Measurements from ENCODE around the gene ZBTB11. TPM values are rescaled to one million over a fixed set of nuclear protein-coding genes. Genes with fewer than 3 reads are reported as not detected.
"Not testable (repeated sequence)": the region's sequence is repeated elsewhere in the genome, so short reads cannot be mapped to it uniquely, and the experiment has no call there.

ZBTB11 gene
- total RNA-seq, 1 experiment from 2014 or later, result 15.8 TPM

DNA sequence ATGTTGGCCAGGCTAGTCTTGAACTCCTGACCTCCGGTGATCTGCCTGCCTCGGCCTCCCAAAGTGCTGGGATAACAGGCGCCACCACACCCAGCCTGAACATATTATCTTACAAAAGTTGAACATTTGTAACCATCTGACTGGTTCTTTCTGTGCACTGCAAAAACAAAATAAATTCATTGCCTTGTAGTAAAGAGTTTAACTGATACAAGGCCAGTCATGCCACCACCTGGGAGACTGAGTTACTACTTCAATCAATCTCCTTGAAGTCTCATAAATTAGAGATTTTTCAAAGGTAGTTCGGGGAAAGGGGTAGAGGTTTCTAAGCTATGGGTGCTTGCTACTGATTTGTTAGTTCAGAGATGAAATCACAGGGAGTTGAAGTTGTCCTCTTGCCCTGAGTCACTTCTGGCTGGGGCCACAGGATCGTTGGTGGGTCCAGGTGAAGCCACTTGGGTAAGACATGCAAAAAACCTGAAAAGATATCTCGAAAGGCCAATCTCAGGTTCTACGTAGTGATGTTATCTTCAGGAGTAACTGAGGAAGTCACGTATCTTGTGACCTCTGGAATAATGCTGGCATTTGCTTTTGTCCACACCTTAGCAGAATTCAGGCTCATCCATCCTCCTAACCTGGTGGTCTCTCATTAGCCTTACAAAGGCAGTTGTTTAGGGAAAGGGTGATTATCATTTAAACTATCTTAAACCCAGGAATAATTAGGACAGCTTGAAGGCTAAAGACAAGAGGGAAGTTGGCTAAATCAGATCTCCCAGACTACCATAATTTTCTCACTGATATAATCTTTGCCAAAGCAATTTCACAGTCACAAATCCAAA lies 33.7 kb downstream of the ZBTB11 start:
- no peak for DNase-seq (ENCODE audit: low spot score)

- DNase-seq (ENCODE audit: low spot score), result no peak
These were observed 34.5 kb downstream of the ZBTB11 start for GRCh38 chr3:101642441-101642840.

GRCh38 chr3:101641397-101642115 lies 35.4 kb downstream of the ZBTB11 start:
- DNase-seq (ENCODE audit: low spot score), result not testable (repeated sequence)

GRCh38 chr3:101640256-101640655 lies 36.7 kb downstream of the ZBTB11 start:
- DNase-seq (ENCODE audit: low spot score), result no peak

- DNase-seq (ENCODE audit: low spot score), result no peak
These were observed 37.5 kb downstream of the ZBTB11 start for GRCh38 chr3:101639280-101639963.

GRCh38 chr3:101638261-101638745 lies 38.6 kb downstream of the ZBTB11 start:
- DNase-seq (ENCODE audit: low spot score), result no peak

DNA sequence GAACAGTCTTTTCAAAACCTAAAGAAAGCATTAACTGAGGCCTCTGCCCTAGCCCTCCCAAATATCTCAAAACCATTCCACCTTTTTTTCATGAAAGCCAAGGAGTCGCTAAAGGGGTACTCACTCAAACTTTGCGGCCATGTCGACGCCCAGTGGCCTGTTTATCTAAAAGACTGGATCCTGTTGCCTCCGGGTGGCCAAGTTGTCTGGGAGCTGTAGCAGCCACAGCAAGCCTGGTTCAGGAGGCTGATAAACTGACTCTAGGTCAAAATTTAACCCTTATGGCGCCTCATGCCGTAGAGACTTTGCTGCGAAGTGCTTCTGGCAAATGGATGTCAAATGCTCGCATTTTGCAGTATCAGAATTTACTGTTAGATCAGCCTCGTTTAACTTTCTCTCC lies 39.5 kb downstream of the ZBTB11 start:
- no peak for DNase-seq (ENCODE audit: low spot score)

- peak; percentile 31 for DNase-seq (ENCODE audit: low spot score)
These were observed 40.8 kb downstream of the ZBTB11 start for GRCh38 chr3:101635954-101636798.

DNA sequence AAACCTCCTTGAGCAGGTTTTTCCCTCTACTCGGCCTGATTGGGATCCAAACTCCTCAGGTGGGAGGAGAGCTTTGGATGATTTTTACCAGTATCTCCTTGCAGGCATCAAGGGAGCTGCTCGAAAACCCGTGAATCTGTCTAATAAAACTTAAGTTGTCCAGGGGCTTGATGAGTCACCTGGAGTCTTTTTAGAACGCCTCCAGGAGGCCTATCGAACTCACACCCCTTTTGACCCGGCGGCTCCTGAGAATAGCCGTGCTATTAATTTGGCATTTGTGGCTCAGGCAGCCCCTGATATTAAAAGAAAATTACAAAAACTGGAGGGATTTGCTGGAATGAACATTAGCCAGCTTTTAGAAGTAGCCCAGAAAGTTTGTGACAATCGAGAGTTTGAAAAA lies 41.6 kb downstream of the ZBTB11 start:
- DNase-seq (ENCODE audit: low spot score), result no peak

- no peak for DNase-seq (ENCODE audit: low spot score)
These were observed 42.2 kb downstream of the ZBTB11 start for GRCh38 chr3:101634591-101635196.

GRCh38 chr3:101633186-101633585 lies 43.7 kb downstream of the ZBTB11 start:
- DNase-seq (ENCODE audit: low spot score), result no peak

DNA sequence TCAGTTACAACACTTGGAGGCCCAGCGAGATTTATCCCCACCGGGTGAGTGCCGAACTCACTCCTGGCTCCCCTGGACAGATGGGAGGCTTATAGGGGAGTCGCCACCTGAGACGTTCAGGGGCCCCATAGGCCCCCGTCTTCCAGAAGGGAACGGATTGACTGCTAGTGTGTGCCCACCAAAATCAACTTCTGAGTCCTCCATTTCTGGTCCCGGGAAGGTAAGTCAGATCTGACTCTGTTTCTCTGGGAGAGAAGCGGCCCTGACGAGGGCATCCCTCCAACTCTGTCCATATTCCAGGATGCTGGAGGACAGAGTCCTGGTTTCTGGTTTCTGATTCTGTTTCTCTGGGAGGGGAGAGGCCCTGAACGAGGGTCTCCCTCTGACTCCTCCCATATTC lies 44.3 kb downstream of the ZBTB11 start:
- DNase-seq (ENCODE audit: low spot score), result no peak

DNA sequence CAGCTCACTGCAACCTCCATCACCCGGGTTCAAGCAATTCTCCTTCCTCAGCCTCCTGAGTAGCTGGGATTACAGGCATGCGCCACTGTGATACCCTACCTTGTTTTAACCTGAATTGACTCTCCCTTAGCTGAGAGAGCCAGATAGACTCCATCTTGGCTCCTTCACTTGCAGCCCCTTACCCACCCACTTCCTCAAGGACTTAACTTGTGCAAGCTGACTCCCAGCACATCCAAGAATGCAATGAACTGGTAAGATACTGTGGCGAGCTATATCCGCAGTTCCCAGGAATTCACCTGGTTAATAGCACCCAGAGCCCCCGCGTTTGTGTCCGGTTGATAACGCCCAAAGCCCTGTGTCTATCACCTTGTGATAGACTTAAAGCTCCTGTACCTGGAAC lies 45.0 kb downstream of the ZBTB11 start:
- not testable (repeated sequence) for DNase-seq (ENCODE audit: low spot score)

- no peak for DNase-seq (ENCODE audit: low spot score)
These were observed 45.7 kb downstream of the ZBTB11 start for GRCh38 chr3:101631098-101631796.

GRCh38 chr3:101629219-101629618 lies 47.7 kb downstream of the ZBTB11 start:
- no peak for DNase-seq (ENCODE audit: low spot score)

DNA sequence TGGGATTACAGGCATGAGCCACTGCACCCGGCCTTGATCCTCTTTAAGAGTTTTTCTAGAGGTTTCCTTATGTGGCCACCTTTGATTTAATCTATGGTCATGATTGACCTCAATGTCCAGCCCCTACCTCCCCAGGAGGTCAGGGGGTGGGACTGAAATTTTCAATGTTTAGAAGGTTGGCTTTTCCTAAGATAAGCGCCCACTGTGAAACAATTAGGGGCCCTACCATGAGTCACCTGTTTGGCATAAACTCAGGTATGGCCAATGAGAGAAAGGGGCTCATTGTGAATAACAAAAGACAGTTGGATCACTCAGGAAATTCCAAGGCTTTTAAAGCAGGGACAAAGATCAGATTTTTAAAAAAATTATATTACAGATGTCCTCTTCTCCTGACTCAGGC lies 51.1 kb downstream of the ZBTB11 start:
- no peak for DNase-seq (ENCODE audit: low spot score)

DNA sequence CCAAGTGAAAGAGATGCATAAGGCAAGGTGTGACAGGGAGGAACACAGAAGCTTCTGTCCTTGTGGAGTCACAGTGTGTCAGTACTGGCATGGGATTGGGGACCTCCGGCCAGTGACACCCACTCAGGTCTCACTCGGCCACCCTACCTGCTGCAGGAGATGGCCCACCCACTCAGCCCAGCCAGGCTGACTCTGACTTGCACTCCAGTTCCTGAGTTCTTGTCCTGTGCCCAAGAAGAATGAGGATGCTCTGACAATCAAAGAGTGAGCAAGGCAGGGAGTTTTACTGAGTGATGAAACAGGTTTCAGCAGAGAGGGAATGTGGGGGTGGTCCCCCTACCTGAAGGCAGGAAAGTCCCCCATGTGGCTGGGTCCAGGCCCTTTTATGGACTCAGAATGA lies 52.1 kb downstream of the ZBTB11 start:
- DNase-seq (ENCODE audit: low spot score), result no peak

DNA sequence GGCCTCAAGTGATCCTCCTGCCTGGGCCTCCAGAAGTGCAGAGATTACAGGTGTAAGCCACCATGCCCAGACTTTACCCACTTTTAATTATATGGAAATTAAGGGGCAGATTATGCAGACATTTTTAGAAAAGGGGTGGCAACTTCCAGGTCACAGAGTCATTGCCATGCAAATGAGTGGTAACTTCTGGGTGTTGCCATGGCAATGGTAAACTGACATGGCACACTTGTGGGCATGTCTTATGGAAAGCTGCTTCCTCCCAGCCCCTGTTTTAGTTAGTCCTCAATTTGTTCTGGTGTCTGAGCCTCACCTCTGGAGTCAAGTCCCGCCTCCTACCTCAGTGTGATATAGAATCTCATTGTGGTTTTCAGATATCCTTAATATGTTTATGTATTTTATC lies 53.3 kb downstream of the ZBTB11 start:
- no peak for DNase-seq (ENCODE audit: low spot score)

GRCh38 chr3:101619734-101620133 lies 57.2 kb downstream of the ZBTB11 start:
- DNase-seq (ENCODE audit: low spot score), result no peak

DNA sequence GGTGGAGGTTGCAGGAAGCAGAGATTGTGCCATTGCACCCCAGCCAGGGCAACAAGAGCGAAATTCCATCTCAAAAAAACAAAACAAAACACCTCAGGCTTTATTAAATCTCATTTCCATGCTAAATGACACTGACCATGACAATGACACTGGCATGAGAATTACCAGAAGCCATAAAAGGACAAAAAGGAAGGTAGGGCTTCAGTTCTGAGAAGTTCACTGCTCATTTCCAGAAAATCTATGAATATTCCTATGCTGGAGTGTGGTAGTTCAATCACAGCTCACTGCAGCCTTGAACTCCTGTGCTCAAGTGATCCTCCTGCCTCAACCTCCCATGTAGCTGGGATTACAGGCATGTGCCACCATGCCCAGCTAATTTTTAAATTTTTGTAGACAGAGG lies 58.2 kb downstream of the ZBTB11 start:
- DNase-seq (ENCODE audit: low spot score), result no peak

All from H4 (cell line).